Measurements from ENCODE around the gene TM9SF1. TPM values are rescaled to one million over a fixed set of nuclear protein-coding genes. Genes with fewer than 3 reads are reported as not detected.

TM9SF1 gene
- total RNA-seq, 2 experiments from 2014 or later = 12.9 to 13.0 TPM

GRCh38 chr14:24189059-24189375, 6.2 kb downstream of the TM9SF1 start:
- Histone ChIP-seq H3K4me1 (ENCODE audit: insufficient read depth, low read length) (peaks cover 33% of the 10 kb centered on the region), H3K36me3 (ENCODE audit: insufficient read depth, low read length) (peaks cover 52% of the 10 kb centered on the region), H3K4me3 (ENCODE audit: low read length) (no peak overlapping the region), H3K9me3 (ENCODE audit: control insufficient read depth in 1 of 2, insufficient read depth in 1 of 2, low read length in 2 of 2) (no peaks in the 10 kb centered on the region), H3K27ac (ENCODE audit: low read depth in 1 of 2, low read length in 2 of 2) (peak overlapping the region; percentile 52 to 62), H3K27me3 (ENCODE audit: control insufficient read depth in 1 of 2, insufficient read depth in 2 of 2, low read length in 2 of 2) (no peaks in the 10 kb centered on the region)
- ATAC-seq (ENCODE audit: poor library complexity) (no peak), DNase-seq (no peak)
- TF ChIP-seq, protein P1, sequence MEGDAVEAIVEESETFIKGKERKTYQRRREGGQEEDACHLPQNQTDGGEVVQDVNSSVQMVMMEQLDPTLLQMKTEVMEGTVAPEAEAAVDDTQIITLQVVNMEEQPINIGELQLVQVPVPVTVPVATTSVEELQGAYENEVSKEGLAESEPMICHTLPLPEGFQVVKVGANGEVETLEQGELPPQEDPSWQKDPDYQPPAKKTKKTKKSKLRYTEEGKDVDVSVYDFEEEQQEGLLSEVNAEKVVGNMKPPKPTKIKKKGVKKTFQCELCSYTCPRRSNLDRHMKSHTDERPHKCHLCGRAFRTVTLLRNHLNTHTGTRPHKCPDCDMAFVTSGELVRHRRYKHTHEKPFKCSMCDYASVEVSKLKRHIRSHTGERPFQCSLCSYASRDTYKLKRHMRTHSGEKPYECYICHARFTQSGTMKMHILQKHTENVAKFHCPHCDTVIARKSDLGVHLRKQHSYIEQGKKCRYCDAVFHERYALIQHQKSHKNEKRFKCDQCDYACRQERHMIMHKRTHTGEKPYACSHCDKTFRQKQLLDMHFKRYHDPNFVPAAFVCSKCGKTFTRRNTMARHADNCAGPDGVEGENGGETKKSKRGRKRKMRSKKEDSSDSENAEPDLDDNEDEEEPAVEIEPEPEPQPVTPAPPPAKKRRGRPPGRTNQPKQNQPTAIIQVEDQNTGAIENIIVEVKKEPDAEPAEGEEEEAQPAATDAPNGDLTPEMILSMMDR (IDR thresholded peaks at IDR 0.05) = no peak
- intact Hi-C loops (cut with DNase I, micrococcal nuclease) = loop anchor here (2.0 to 5.0 kb wide), 4 partner anchors 42 to 74 kb away; partner anchors contain the start of genes PSME2 (in 2 of the 2), RNF31 (in 2 of the 2), DCAF11 (in 1 of the 2) and GMPR2 (in 1 of the 2)
- CTCF ChIA-PET = interaction anchor here (0.6 to 2.6 kb wide), 7 partner anchors 27 to 145 kb away, joined by 3 to 24 read pairs (median 4); partner anchors contain the start of genes IRF9, MDP1 and RABGGTA
- H3K27ac Mint-ChIP-seq = peak overlapping the region; percentile 91
- H3K9me3 Mint-ChIP-seq = no peaks in the 10 kb centered on the region
- POLR2A ChIA-PET = interaction anchor here (0.7 to 7.4 kb wide), 23 partner anchors 9 to 121 kb away, joined by 3 to 85 read pairs (median 5); partner anchors contain the start of genes CHMP4A, CIDEB, DCAF11 and DHRS1
- peak overlapping the region; percentile 93 for H3K4me3 Mint-ChIP-seq
- H3K4me1 Mint-ChIP-seq (ENCODE audit: low read depth) = peaks cover 47% of the 10 kb centered on the region
- peaks cover 59% of the 10 kb centered on the region for H3K36me3 Mint-ChIP-seq (ENCODE audit: low read depth)
- no peaks in the 10 kb centered on the region for H3K27me3 Mint-ChIP-seq

DNA sequence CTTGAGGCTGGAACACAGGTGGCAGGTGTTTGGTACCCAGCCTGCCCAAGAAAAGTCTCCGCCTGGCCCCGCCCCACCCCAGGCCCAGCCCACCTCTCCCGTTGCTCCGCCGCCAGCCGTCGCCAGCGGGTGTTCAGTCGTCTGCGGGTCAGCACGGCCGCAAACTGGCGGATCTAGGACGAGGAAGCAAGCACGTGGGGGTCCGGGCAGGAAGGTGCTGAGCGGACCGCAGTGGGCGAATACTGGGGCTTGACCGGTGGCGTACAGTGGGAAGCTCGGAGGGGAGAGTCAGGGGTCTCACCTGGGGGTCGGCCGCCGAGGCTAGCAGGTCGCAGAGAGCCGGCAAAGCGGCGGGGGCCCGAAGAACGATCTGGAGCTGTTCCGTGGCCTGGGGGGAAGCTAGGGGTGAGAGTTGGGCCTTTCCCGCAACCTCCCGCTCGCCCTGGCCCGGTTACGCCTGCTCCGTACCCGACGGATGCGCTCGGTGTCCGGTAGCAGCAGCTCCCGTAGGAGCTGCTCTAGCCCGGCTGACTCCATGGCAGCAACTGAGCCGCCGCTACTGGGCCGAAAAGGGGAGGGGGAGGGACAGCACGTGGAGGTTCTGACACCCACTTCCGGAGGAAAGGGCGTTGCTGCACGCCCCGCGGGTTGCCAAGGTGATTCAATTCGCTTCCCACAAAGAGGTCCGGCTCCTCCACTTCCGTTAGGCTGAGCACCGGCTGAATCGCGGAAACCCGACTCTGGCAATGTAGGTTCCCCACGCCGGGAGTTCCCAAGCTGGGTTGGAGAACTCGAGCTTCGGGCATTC, 6.8 kb downstream of the TM9SF1 start, which contains the start of gene IPO4:
TSS of gene IPO4 (minus strand) at position 566 of the 808 bp plus-strand sequence. CDS start at position 537, 29 bp downstream.
- Mint-ChIP-seq H3K4me1 (ENCODE audit: low read depth) (peaks cover 45% of the 10 kb centered on the region), H3K9me3 (no peaks in the 10 kb centered on the region), H3K27ac (peak within 1 kb of the TSS; percentile 91), H3K36me3 (ENCODE audit: low read depth) (peaks cover 63% of the 10 kb centered on the region), H3K27me3 (no peaks in the 10 kb centered on the region), H3K4me3 (peak within 1 kb of the TSS; percentile 93)
- intact Hi-C loops (cut with DNase I, micrococcal nuclease) = loop anchor here (1.0 to 5.0 kb wide), 5 partner anchors 25 to 74 kb away; partner anchors contain the start of genes PSME2 (in 2 of the 2), RNF31 (in 2 of the 2), CHMP4A (in 1 of the 2) and DCAF11 (in 1 of the 2)
- peak within 1 kb of the TSS; percentile 75 for H3K4me3 ChIP-seq (ENCODE audit: low read length)
- ChIA-PET POLR2A (interaction anchor here (0.7 to 7.4 kb wide), 23 partner anchors 9 to 122 kb away, joined by 3 to 85 read pairs (median 5); partner anchors contain the start of genes CHMP4A, CIDEB, DCAF11 and DHRS1), CTCF (interaction anchor here (0.6 to 2.6 kb wide), 7 partner anchors 27 to 145 kb away, joined by 3 to 24 read pairs (median 4); partner anchors contain the start of genes IRF9, MDP1 and RABGGTA)
- peaks cover 32% of the 10 kb centered on the region for H3K4me1 ChIP-seq (ENCODE audit: insufficient read depth, low read length)
- H3K36me3 ChIP-seq (ENCODE audit: insufficient read depth, low read length) = peaks cover 56% of the 10 kb centered on the region
- peak within 1 kb of the TSS; percentile 70 to 88 for H3K27ac ChIP-seq (ENCODE audit: low read depth in 1 of 2, low read length in 2 of 2)
- TF ChIP-seq, protein P1 (IDR thresholded peaks at IDR 0.05) = no peak
- DNase-seq = peak; percentile 86 to 98 (median 94)
- no peaks in the 10 kb centered on the region for H3K27me3 ChIP-seq (ENCODE audit: control insufficient read depth in 1 of 2, insufficient read depth in 2 of 2, low read length in 2 of 2)
- H3K9me3 ChIP-seq (ENCODE audit: control insufficient read depth in 1 of 2, insufficient read depth in 1 of 2, low read length in 2 of 2) = no peaks in the 10 kb centered on the region
- ATAC-seq (ENCODE audit: poor library complexity) = peak; percentile 91

- Mint-ChIP-seq H3K9me3 (no peaks in the 10 kb centered on the region), H3K27ac (peak overlapping the region; percentile 91), H3K4me1 (ENCODE audit: low read depth) (peaks cover 39% of the 10 kb centered on the region), H3K36me3 (ENCODE audit: low read depth) (peaks cover 65% of the 10 kb centered on the region), H3K27me3 (no peaks in the 10 kb centered on the region), H3K4me3 (peak overlapping the region; percentile 93)
- Histone ChIP-seq H3K9me3 (ENCODE audit: control insufficient read depth in 1 of 2, insufficient read depth in 1 of 2, low read length in 2 of 2) (no peaks in the 10 kb centered on the region), H3K27me3 (ENCODE audit: control insufficient read depth in 1 of 2, insufficient read depth in 2 of 2, low read length in 2 of 2) (no peaks in the 10 kb centered on the region), H3K27ac (ENCODE audit: low read depth in 1 of 2, low read length in 2 of 2) (peak overlapping the region in 1 of 2 donors; percentile 88), H3K4me1 (ENCODE audit: insufficient read depth, low read length) (peaks cover 32% of the 10 kb centered on the region), H3K4me3 (ENCODE audit: low read length) (peak overlapping the region; percentile 75), H3K36me3 (ENCODE audit: insufficient read depth, low read length) (peaks cover 58% of the 10 kb centered on the region)
- CTCF ChIA-PET = interaction anchor here (0.7 to 2.6 kb wide), 3 partner anchors 8 to 28 kb away, joined by 3 to 24 read pairs (median 13); partner anchors contain the start of genes IRF9, MDP1 and TM9SF1
- no peak for ATAC-seq (ENCODE audit: poor library complexity)
- intact Hi-C loops (cut with DNase I, micrococcal nuclease) = loop anchor here in 1 of 2 experiments (2.0 to 5.0 kb wide), 2 partner anchors 23 to 40 kb away; partner anchors contain the start of genes PSME2 and RNF31
- DNase-seq = no peak
- TF ChIP-seq, protein P1 (IDR thresholded peaks at IDR 0.05) = no peak
- POLR2A ChIA-PET = interaction anchor here (0.6 to 7.4 kb wide), 8 partner anchors 14 to 83 kb away, joined by 3 to 85 read pairs (median 9); partner anchors contain the start of genes CHMP4A, DCAF11, IRF9 and NRL
Measured at GRCh38 chr14:24187539-24187915, 7.7 kb downstream of the TM9SF1 start.
